ENCODE measurements around the gene PTPN7. TPM values are rescaled to one million over a fixed set of nuclear protein-coding genes. Genes with fewer than 3 reads are reported as not detected.

The PTPN7 gene
- 0.05 TPM in 1 of 5 replicates, not detected in the others for total RNA-seq (2022; extraction: Qiagen RNA extraction)

GRCh38 chr1:202160377-202160940 is at the start of gene PTPN7:
Gene PTPN7 (minus strand): TSS chr1:202160602. CDS start chr1:202159402, 1,200 bp downstream.

GRCh38 chr1:202193614-202194327 is 33.4 kb upstream of the PTPN7 start, which contains the start of gene LGR6:
Gene LGR6 (plus strand): TSS chr1:202193799. CDS start chr1:202193990, 191 bp downstream.

GRCh38 chr1:202144402-202145067 is 15.9 kb downstream of the PTPN7 start, which contains the start of gene ARL8A:
Gene ARL8A (minus strand): TSS chr1:202144737. CDS start chr1:202144572, 165 bp downstream.

GRCh38 chr1:202122639-202123335 is 37.6 kb downstream of the PTPN7 start, which contains the start of gene GPR37L1:
Gene GPR37L1 (plus strand): TSS chr1:202122917. CDS start chr1:202122964, 47 bp downstream.

Other genes with a start within 250 kb of the PTPN7 start
- gene LMOD1, start 214.1 kb downstream of the PTPN7 start, total RNA-seq (2022; extraction: Qiagen RNA extraction) = not detected in 5 replicates
- gene TIMM17A, start 205.1 kb downstream of the PTPN7 start, total RNA-seq (2022; extraction: Qiagen RNA extraction) = 90.1 to 137 TPM (median 94.7 TPM) in 5 replicates
- 83.6 to 90.3 TPM (median 85.8 TPM) in 5 replicates for gene RNPEP, start 178.0 kb downstream of the PTPN7 start, total RNA-seq (2022; extraction: Qiagen RNA extraction)
- gene ELF3, start 150.0 kb downstream of the PTPN7 start, total RNA-seq (2022; extraction: Qiagen RNA extraction) = 104 to 139 TPM (median 124 TPM) in 5 replicates
- 0.10 to 0.11 TPM (median 0.10 TPM) in 5 replicates for gene GPR37L1, start 37.7 kb downstream of the PTPN7 start, total RNA-seq (2022; extraction: Qiagen RNA extraction)
- gene ARL8A, start 15.9 kb downstream of the PTPN7 start, total RNA-seq (2022; extraction: Qiagen RNA extraction) = 43.5 to 56.3 TPM (median 51.2 TPM) in 5 replicates
- 0.72 to 0.92 TPM (median 0.76 TPM) in 5 replicates for gene LGR6, start 33.2 kb upstream of the PTPN7 start, total RNA-seq (2022; extraction: Qiagen RNA extraction)
- 62.7 to 64.9 TPM (median 64.7 TPM) in 5 replicates for gene UBE2T, start 181.3 kb upstream of the PTPN7 start, total RNA-seq (2022; extraction: Qiagen RNA extraction)
- gene PPP1R12B, start 188.1 kb upstream of the PTPN7 start, total RNA-seq (2022; extraction: Qiagen RNA extraction) = 1.5 to 2.2 TPM (median 1.6 TPM) in 5 replicates

All from A549 treated with AZD2906 at 1 μM for 4 hours (cell line).